GM18517 (cell line): Measurements from ENCODE around the gene ZNF705A.
"Not testable (repeated sequence)": the region's sequence is repeated elsewhere in the genome, so short reads cannot be mapped to it uniquely, and the experiment has no call there.

Experiments used
- ATAC-seq: cut with Tn5 transposase; IDR thresholded peaks from one replicate; pipeline ENCODE4 v1.9.1; 2021; ENCODE audit warnings: mild to moderate bottlenecking, moderate library complexity; ENCODE audit not compliant: unreplicated experiment

ZNF705A gene

DNA sequence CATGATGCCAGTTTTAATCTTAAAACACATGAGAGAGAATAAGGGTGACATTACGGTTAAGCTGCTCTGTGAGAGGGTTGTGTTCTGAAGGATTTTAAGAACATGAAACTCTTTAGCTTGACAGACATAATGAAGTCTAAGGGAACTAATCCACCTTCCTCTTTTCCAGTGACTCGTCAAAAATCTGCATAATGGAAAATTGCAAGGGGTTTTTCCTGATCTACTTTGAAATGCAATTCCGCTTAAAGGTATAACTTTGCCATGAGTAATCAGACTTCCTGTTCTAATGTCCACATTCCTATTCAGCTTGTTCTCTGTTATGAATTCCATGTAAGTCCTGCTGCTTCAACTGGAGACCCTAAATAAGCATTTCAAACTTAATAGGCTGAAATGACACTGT, at the start of gene ZNF705A:
Gene ZNF705A, plus strand, starts transcription at position 171 of the 400 bp plus-strand sequence. CDS start 15,611 bp downstream, outside the sequence.
- no peak for ATAC-seq

DNA sequence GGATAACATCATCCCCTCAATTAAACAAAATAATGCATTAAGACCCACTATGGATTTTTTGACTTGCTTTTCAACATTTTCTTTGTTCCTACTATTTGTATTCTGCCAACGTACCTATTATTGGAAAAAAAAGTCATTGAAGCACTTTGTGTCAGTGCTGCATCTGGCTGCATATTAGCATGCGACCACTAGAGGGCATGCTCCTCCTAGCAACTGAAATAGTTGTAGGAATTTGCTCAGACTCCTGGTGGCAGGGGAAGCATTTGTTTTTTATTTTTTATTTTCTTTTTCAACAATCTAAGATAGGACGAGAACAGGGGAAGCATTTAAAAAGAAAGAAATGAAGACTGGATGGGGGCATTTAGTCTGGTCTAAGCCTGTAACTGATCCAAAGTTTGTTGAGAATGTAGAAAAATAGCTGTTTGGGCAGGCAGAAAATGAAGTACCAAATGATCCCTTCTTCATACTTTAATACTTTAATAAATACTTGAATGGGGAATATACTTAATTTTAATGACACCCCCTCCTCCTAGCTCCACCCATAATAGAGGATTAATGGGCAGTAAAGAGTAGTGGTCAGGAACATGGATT, 47.9 kb upstream of the ZNF705A start:
- ATAC-seq: no peak

DNA sequence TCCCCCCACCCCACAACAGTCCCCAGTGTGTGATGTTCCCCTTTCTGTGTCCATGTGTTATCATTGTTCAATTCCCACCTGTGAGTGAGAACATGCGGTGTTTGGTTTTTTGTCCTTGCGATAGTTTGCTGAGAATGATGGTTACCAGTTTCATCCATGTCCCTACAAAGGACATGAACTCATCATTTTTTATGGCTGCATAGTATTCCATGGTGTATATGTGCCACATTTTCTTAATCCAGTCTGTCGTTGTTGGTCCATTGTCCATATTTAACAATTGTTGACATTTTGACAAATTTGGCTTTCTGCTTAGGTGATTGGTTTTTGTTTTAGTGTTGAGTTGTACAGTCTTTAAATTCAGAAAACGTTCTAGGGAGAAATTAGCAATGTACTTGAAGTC, 43.7 kb upstream of the ZNF705A start:
- ATAC-seq: not testable (repeated sequence)

DNA sequence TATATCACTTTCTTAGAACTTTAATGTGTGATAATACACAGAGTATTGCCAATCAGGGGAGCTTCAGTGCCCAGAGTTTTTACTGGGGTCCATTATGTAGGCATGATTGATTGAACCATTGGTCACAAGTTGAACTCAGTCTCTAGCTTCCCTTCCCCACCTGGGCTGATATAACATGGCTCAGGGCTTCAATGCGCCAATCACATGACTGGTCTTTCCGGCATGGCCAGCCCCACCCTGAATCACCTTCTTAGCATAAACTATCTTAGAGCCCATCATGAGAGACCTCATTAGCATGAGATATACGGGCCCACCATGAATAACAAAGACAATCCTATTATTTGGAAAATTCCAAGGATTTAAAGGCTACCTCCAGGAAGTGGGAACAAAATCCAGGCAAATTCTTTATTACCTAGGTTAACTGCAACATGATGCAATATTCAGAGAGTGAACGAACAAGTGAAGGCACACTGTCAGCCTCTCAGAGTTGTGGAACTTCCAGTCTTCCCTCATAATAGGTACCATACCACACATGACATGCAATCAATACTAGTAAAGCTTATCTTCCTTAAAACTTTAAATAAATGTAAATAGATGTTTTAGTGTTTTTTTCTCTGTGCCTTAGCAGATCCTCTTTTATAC, 36.6 kb upstream of the ZNF705A start:
- ATAC-seq: no peak

DNA sequence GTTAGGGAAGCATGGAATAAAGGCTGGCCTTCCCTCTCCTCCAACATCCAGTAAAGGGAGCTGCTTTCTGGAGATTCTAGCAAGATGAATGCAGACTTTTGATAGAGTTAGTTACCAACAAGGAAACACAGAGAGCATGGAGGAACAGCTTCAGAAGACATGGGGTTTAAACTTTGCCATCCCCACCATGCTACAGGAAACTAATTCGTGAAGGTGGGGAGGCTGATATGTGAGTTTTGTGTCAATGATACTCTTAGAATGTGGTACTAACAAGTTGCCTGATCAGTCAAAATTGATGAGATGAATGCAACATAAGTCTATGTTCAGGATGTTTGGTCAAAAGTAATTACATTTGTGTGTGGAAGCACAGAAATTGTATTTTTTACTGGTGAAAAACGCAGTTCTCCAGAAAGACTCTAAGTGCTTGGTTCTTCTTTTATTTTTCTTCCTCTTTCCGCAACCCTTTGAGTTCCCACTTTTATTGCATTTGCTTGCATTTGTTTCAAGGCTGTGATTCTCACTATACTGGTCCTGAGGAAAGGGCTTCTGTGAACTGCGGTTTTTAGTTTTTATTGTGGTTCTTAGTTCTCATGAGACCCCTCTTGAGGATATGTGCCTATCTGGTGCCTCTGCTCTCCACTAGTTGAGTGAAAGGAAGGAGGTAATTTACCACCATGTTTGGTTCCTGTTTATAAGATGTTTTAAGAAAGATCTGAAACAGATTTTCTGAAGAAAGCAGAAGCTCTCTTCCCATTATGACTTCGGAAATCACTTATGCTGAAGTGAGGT, 33.5 kb upstream of the ZNF705A start, which contains the start of gene CLEC4A:
Gene CLEC4A, plus strand, starts transcription at position 494 of the 789 bp plus-strand sequence. Its CDS starts 262 bp downstream, at position 756.
- no peak for ATAC-seq

DNA sequence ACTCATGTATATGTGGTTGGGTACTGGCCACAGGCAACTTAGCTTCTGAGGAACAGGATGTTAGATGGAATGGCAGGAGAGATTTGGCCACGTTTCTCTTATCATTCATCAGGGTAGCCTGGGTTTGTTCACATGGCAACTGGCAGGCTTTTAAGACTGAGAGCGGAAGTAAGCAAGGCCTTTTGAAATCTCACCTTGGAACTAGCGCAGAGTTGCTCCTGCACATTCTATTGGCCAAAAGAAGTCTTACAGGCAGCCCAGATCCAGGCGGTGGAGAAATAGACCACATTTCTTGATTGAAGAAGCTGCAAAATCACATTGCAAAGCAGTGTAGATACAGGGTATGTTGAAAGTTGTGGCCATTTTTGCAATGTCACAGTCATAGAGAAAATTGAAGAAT, 29.7 kb upstream of the ZNF705A start:
- no peak for ATAC-seq

DNA sequence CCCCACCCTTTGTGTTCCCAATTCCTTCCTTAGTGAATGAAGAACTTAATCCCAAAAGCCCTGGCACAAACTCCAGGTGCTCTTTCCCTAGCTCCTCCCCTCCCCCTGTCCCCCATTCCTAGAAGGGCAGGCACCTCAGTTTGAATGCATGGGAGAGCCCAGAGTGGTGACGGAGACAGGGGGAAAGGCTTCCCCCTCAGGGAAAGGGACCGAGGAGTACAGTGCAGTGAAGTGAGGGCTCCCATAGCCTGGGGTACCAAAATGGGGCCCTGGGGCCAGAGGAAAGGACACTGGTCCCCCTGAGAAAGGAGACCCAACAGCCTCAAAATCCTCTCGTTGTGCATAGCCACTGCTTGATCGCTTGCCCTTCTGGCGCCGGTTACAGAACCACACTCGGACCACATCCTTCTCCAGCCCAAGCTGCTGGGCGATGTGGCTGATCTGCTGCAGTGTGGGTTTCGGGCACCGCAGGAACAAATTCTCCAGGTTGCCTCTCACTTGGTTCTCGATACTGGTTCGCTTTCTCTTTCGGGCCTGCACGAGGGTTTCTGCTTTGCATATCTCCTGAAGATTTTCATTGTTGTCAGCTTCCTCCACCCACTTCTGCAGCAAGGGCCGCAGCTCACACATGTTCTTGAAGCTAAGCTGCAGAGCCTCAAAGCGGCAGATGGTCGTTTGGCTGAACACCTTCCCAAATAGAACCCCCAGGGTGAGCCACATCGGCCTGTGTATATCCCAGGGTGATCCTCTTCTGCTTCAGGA, 23.0 kb upstream of the ZNF705A start:
- not testable (repeated sequence) for ATAC-seq

DNA sequence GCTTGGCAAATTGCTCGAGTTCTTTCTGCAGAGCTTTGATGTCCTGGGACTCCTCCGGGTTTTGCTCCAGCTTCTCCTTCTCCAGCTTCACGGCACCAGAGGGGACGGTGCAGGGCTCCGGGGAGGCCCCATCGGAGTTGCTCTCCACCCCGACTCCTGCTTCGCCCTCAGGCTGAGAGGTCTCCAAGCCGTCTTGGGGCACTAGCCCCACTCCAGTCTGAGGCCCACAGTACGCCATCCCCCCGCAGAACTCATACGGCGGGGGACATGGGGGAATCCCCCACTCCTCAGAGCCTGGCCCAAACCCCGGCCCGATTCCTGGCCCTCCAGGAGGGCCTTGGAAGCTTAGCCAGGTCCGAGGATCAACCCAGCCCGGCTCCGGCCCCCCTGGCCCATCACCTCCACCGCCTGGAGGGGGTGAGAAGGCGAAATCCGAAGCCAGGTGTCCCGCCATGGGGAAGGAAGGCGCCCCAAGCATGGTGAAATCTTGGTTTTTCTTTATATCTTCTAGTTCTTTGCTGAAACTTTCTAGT, 22.4 kb upstream of the ZNF705A start:
- not testable (repeated sequence) for ATAC-seq

DNA sequence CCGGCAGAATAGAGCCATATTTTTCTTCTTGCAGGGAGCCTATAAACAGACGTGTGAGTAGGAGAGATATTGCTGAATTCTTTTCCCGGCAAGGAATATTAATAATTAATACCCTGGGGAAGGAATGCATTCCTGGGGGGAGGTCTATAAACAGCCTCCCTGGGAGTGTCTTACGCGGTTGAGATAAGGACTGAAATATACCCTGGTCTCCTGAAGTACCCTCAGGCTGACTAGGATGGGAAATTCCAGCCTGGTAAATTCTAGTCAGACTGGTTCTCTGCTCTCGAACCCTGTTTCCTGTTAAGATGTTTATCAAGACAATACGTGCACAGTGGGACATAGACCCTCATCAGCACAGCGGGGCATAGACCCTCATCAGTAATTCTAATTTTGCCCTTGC, 15.2 kb upstream of the ZNF705A start:
- not testable (repeated sequence) for ATAC-seq

DNA sequence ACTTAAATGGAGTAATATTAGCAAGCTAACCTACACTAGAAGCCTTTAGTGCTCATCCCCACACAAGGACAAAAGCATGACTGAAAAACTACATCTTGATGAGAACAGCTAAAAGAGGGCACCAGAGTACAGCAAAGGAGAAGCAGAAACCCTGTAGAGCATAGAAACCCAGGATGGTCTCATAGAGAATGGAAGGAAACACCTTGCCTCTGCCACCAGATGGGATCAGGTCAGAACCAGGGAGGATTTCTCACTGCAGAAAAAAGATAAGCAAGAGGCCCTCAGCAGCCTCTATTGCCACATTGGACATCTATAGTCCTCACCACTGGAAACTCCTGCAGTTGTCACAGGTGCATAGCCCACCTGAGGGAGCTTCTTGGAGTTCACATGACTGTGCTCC, 13.6 kb upstream of the ZNF705A start:
- no peak for ATAC-seq

DNA sequence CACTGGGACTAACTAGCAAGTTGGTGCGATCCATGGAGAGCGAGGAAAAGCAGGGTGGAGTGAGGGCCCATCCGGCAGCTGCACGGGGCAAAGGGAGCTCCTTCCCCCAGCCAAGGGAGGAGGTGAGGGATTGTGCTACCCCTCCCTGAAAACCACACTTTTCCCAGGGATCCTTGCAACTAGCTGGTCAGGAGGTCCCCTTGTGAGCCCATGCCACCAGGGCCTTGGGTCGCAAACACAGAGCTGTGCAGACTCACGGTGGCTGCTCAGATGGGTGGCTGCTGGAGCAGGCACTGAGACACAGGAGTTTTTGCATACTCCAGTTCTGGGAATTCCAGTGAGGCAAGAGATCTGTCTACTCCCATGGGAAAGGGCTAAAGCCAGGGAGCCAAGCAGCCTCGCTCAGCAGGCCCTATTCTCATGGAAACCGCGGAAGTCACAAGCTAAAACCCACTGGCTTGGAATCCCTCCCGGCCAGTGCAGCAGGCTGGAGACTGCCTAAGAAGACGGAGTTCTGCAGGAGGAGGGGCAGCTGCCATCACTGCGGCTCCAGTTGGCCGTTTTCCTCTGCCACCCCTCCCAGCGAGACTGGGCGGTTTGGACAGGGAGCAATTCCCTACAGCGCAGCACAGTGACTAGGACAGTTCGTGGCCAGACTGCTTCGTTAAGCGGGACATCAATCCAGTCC, 10.9 kb upstream of the ZNF705A start:
- ATAC-seq: no peak

DNA sequence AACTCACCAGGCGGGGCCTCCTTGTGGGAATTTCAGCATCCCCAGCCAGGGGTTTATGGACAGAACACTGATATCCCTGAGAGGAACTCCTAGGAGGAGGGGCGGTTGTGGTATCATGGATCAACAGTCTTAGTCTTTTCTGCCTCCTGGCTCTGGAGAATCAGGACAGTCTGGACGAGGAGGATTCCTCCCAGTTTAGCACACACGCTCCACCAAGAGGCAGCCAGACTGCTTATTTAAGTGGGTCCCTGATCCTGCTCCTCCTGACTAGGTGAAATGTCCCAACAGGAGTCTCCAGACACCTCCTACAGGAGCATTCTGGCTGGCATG, 10.4 kb upstream of the ZNF705A start:
- no peak for ATAC-seq

DNA sequence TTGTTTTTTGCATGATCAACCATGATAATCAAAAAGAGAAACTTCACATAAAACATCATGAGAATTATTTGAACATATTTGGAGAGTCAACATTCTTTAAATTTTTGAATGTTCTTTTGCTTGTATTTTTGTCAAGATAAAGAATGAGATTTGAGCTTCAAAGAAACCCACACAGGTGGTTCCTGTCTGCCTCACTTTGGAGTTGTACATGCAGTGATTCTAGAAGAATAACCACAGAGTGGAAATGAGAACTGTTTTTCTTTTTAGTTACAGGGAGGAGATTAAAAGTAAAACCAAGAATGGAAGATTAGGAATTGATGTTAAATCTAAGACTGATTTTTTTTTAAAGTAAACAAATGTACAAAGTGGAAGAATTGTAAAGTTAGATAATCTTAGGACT, 2.3 kb upstream of the ZNF705A start:
- no peak for ATAC-seq

DNA sequence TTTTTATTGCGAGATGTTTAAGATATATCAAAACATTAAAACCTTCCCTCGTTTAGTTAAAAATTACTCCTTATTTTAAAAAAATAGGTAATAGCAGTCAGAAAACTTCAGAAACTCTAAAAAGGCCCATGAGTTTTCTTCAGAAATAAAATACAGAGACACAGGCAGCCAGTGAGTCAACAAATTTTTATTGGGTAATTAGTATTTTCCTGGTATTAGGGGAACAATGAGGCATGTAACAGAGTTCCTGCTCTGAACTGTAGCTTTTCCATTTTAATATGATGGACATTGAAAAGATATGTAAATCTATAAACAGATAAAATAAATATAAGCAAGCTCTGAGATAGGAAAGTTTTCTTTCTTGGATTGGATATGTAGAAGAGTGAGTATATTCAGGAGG, 399 bp upstream of the ZNF705A start:
- no peak for ATAC-seq

DNA sequence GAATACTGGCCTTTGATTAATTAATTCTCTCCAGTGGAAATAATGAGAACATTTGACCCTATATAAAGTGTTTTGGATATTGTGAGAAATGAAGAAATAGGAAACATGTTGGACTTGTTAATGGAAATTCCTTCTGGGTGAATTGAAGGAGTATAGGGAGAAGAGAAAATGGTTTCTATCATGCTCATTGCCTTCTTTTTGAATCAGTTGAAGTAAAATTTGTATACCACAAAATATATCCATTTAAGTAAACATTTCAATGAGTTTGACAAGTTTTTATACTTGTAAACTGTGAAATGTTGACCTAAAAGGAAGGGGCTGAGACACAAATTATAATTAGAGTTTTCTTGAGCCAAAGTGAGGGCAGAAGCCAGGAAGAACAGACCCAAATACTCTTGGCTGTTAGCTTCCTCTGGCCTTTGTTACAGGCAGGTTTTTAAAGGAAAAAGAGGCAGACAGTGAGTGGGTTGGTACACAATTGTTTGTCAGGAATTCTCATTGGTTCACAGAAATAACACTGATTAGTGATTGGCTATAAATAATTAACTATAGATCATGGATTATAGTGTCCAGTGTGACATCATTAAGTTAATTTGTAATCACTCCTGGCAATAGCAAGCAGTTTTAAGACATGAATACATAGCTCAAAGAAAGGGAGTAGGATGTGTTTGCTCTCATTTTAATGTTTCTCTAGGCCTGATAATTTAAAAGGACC, 826 bp downstream of the ZNF705A start:
- ATAC-seq: no peak

DNA sequence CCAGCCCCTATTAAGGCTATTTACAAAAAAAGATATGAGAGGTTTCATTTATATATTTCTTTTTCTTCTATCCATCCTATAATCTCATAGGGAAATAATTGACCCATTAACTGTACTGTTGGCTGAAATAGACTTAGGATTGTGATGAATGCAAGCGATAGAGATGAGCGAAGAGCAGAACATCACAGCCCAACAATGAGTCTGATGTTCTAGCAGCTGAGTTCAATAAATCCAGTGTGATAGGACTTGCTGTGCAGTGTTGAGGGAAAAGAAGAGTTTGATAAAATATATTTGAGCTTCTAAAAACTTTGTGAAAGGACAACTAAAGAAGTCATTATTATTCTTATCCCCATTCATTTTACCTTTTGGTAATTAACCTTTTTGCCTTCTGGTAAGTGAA, 16.1 kb downstream of the ZNF705A start:
- not testable (repeated sequence) for ATAC-seq

DNA sequence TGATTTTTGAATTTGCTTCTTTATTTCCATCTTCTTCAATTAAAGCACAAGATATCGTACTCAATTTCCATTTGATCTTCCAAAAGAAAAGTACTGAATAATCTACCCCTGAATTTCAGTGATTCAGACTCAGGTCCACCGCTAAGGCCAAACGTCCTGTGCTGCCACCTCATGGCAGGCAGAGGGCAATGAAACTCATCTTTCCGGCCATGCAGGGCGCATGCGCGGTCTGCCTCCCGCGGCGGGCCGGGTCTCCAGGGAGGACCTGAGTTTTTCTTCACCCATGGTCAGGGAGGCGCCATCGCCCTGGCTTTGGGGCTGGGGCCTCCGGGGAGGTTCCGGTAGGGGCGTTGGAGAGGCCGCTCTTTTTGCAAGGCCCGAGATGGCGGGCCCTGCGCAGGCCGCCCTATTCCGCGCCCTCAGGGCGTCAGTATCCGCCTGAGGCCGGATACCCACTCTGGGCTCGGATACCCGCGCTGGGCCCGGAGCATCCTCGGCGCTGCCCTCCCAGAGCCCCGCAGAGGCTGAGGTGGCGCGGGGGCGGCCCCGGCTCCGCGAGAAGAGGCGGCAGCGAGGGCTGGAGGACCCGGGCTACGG, 23.3 kb downstream of the ZNF705A start:
- ATAC-seq: not testable (repeated sequence)

DNA sequence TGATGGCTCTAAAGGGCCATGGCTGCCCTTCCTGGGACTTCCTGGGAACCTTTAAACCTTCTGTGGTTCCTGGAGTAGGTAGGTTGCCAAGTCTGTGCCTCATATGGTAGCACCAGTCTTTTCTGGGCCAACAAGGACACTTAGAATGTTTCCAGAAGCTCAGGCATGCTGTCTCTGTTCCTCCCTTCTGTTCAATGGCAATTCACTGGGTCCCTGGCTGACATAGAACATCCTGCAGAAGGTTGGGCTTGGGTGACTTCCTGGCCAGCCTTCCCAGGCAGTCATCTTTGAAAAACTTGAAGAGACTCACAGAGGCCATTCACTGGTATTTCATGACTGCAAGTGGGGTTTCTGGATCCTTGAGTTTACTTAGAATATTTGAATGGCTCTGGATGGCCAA, 24.5 kb downstream of the ZNF705A start:
- not testable (repeated sequence) for ATAC-seq

DNA sequence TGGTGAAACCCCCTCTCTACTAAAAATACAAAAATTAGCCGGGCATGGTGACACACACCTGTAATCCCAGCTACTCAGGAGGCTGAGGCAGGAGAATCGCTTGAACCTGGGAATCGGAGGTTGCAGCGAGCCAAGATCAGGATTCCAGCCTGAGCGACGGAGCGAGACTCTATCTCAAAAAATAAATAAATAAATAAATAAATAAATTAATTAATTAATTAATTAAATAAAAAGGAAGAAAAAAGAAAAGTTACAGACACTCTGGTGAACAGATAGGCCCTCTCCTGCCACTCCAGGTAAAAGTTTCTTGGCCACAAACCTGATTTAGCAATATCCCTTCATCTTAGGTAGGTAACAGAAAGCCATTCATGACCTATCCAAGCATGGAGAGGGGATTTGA, 26.1 kb downstream of the ZNF705A start:
- not testable (repeated sequence) for ATAC-seq
